Measurements from ENCODE around the gene PPP2R2C. TPM values are rescaled to one million over a fixed set of nuclear protein-coding genes. Genes with fewer than 3 reads are reported as not detected.

Gene PPP2R2C
- total RNA-seq, 2 experiments from 2014 or later: not detected

DNA sequence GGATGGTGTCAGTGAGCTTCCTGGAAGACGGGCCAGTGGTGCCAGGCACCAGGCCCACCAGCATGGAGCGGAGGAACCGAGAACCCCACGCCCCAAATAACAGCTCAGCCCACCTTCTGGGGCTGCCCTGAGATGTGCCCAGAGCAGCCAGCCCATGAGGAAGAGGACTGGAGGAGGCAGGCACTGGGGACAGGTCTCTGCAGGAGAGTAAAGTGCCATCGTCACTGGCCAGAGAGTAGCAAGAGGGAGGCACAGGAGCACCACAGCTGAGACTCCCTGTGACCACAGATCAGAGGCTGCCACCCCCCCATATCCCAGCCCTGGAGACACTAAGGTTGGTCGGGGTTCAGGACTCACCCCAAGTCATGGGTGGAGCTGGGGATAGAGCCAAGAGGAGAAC is 63.0 kb downstream of the PPP2R2C start:
- POLR2A ChIA-PET: no interaction called here
- CTCF ChIA-PET: no interaction called here

DNA sequence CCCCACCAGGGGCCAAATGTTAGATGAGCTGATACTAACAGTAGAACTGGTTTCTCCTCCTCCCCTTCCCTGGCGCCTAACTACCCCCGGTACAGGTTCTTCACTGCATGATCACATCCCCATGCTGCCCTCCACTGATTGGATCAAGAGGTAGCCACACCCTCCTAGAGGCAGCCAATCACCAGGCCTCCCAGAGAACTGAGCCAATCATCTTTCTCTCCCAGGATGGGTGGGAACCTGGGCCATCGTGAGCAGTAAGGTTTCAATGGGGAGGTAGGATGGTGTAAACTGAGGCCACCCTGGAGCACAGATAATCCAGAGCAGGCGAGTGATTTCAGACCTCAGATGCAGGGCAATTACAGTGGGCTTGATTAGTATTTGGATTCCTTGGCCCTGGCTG is 64.2 kb downstream of the PPP2R2C start:
- CTCF ChIA-PET: no interaction called here
- POLR2A ChIA-PET: no interaction called here

DNA sequence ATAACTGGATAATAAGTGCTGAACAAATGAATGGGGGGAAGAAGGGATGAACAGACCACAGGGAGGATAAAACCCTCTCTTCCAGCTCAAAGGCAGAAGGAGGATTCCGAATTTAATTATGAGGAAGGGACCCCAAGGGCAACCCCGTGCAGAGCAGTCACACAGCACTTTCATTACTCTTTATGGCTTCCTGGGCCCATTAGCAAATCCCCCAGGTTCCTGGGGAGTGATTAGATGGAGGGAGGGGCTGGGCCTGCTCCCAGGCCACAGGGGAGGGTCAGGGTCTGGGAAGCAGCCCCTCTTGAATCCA is 67.1 kb downstream of the PPP2R2C start:
- POLR2A ChIA-PET: no interaction called here
- CTCF ChIA-PET: no interaction called here

DNA sequence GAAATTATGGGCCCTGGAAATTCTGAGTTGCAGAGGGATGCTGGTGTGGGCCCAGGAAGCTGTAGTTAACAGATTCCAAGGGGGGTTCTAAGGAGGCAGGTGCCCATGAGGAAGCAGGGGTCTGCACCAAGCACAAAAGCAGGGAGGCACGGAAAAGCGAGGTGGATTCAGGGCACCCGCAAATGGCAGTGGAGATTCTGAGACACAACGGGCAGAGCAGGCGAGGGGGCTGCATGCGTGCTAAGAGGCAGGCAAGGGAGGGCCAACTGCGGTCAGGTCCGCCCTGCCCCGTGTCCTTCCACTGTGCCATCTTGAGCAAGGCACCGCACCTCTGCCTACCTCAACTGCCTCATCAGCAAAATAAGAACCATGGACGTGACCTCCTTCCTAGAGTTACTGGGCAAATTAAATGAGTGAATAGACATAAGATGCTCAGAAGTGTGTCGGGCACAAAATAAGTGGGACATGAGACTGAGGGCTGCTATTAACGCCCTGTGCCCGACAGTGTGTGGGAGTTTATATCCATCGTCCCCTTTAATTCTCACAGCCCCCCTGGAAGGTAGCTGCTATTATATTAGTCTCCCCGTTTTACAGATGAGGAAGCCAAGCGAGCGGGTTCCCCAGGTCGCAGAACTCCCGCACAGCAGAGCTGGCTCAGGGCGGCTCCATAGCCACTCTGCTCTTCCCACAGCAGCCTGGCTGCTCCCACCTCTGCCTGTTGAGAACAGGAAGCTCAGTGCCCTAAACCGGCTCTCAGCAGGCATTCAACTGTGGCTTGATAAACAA is 67.6 kb downstream of the PPP2R2C start:
- POLR2A ChIA-PET: no interaction called here
- CTCF ChIA-PET: no interaction called here

DNA sequence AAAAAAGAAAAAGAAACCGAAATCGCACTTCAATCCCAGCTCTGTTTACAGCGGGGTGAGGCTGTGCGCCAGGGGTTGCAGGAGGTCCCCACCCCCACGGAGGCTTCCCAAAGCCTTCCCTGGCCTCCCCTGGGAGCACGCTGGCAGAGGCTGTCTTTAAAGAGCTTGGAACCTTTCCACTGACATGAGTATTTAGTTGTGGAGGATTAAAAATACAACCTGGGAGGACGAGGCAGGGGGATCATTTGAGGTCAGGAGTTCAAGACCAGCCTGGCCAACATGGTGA is 69.1 kb downstream of the PPP2R2C start:
- POLR2A ChIA-PET: no interaction called here
- CTCF ChIA-PET: no interaction called here

DNA sequence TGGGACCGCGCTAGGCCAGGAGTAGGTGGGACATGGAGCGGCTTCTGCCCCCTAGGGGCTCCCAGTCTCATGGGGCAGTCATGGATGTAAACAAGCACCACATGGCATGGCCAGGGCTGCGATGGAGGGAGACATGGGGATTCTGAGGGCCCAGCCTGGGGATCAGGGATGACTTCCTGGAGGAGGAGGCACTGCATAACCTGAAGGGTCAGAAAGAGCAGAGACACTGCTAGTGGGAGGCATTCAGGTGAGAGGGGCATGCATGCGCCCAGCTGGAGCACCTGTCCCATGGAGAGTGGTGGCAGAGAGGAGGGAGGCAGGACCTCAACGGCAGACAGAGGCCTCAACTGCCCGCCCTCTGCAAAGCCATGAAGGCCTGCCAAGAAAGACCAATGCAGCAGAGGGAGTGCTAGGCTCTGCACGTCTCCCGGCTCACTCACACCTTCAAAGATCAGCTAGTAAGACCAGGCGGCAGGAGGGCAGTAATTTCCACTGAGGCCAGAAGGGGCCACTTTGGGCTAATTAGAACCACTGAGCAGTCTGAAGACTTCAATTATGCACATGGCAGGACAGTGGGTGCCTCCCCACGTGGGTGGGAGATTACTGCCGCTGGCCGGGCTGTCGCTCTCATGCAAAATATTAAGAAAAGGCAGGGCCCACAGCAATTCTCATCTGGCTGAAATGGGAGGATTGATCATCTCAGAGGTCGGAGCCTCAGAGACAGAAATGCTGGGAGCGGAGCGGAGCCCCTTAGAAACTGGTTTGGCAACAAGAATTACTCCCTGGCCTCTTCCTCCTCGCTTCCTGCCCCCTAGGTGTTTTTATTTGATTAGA is 69.6 kb downstream of the PPP2R2C start:
- POLR2A ChIA-PET: no interaction called here
- CTCF ChIA-PET: no interaction called here

DNA sequence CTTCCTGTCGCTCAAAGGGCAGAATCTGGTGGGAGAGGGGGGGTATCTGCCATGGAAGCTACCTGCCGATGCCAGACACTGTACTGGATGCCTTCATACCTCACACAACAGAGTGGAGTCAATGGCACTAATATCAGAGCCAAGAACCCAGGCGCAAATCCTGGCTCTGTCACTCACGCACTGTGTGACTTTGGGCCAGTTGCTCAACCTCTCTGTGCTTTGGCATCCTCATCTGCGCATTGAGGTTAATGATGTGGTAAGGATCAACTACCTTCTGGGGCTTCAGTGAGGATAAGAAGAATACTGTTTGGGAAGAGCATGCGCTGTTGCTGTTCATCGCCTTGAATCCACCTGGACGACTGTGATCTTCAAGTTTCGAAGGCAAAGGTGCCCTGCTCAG is 70.6 kb downstream of the PPP2R2C start:
- CTCF ChIA-PET: no interaction called here
- POLR2A ChIA-PET: no interaction called here

DNA sequence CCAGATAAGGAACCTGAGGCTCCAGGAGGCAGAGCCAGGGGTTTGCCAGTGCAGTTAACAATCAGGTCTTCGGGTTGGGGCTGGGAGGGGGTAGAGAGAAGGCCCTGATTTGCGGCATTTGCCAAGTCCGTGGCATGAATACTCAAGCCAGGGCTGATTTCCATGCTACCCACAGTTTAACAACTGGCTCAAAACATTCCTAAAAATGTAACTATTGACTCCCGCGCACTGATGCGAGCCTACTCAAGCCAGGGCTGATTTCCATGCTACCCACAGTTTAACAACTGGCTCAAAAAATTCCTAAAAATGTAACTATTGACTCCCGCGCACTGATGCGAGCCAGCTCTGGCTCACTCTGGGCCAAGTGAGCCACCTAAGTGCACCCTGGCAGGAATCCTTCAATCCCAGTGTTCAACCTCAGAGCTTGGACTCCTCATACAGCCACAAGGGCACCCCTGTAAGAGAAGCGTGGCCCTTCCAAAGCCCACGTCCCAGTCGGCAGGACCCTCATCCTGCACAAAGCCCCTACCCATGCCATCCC is 75.6 kb downstream of the PPP2R2C start:
- ChIA-PET CTCF (no interaction called here), POLR2A (no interaction called here)

DNA sequence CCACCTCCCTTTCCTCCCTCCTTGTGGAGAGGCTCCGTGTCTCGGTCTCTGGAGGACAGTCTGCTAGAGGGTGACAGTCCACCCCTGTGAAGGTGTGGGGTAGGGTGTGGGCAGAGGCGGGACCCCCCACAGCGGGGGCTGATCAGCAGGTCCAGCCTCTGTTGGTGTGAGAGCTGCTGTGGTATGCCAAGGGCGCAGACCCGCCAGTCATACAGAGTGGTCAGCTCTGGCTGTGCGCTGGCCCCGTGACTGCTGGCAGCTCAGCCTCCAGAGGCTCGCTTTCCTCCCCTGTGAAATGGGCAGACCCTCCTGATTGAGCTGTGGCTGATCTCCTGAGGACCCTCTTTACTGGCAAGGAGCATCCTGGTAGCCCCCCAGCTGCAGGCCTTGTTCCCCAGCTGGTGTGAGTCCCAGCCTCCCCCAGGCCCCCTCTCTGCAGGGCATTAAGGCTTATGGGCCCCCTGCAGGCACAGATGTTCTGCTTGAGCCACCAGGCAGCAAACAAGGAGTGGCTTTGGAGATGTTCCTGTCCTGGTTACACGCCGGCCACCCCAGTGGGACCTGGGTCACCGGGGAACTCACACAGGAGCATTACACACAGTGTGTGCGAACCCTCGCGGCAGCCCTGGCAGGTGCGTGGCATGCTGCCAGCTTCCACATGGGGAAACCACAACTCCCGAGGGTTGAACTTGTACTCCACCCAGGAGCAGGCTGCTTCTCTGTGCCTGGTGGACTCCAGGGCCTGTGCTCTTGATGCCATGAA is 76.8 kb downstream of the PPP2R2C start:
- CTCF ChIA-PET: no interaction called here
- POLR2A ChIA-PET: no interaction called here

DNA sequence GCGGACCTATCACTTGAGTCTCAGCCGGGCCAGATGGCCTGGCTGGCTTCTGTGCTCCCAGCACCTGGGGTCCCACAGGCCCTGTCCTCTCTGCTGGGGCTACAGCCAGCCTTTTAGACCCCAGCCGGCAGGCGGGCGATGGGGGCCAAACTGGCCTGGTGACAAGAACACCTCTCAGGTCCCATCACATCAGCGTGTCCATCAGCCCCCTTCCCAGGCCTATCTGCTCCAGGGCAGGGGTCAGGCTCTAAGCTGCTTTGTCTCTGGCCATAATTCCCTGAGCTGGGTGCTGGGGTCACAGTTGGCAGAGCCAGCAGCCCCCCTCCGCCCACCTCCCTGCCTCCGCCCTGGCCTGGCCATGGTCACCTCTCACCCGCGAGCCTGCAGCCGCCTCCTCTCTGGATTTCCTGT is 77.7 kb downstream of the PPP2R2C start:
- ChIA-PET CTCF (no interaction called here), POLR2A (no interaction called here)

DNA sequence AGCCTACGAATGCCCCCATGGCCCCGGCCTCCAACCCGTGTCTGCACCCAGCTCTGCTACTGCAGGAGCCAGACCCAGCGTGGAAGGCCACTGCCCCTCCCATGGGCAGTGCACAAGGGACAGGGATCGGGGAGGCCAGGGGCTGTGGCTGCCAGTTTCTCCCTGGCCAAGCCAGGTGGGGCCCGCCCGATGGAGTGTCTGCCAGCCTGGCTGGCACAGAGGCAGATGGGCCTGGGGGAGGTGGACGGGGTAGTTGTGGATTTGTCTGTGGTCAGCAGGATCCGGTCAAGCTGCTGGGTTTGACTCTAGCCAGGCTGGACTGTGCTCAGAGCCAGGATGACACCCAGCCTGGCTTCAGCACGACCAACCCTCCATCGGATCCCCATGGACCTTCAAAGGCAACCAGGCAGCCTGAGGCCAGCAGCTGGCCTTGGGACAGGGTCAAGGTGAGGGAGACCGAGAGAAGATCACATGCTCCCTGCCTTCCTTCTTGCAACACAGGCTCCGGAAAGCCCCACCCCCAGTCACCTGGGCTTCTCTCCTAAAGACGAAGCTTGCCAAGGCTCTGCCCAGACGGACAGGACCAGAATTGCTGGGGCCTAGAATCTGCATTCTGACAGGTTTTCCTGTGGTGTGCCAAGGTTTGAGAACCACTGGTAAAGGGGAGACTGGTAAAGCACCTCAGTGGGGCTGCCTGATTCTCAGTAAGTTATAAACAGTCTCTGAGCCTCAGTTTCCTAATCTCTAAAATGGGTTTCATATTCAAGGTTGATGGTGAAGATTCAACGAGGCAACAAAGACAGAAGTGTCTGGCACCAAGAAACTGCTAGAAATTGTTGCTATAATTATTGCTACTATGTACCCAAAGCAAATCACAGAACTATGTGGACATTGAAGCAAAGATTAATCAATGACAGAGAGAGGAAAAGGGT is 78.6 kb downstream of the PPP2R2C start:
- ChIA-PET POLR2A (no interaction called here), CTCF (no interaction called here)

DNA sequence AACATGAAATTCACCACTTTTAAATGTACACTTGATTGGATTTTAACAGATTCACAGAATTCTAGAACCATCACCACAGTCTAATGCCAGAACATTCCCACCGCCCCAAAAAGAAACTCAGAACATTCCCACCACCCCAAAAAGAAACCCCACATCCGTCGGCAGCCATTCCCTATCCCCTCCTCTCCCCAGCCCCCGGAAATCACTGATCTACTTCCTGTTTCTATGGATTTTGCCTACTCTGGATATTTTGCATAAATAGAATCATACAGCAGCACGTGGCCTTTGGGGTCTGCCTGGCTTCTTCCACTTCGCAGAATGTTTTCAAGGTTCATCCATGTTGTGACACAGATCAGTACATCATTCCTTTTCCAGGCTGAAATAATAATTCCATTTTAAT is 79.3 kb downstream of the PPP2R2C start:
- ChIA-PET POLR2A (no interaction called here), CTCF (no interaction called here)

DNA sequence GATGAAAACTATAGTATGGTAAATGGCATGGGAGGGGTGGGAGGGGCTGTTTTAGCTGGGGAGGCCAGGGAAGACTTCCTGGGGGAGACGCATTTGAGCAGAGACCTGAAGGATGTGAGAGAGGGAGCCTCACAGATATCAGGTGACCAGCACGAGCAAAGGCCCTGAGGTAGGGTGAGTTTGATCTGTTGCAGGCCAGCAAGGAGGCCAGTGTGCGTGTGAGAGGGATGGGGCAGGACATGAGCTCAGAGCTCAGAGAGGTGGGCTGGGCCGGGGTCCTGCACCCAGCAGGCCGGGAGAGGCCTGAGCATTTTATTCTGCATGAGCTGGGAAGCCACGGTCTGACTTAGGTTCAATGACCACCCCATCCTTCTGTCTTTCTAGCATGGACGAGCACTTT is 80.0 kb downstream of the PPP2R2C start:
- POLR2A ChIA-PET: no interaction called here
- CTCF ChIA-PET: no interaction called here

DNA sequence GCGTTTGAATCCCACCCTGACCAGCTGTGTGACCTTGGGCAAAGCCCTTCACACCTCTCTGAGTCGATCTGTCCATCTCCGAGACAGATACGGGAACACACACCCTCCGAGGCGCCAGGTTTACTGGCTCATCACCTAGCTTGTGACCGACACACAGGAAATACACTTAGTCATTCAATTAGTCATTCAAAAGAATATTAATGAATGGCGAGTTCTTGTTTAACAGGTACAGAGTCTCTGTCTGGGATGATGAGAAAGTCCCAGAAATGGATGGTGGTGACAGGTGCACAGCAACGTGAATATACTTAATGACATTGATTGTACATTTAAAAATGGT is 80.6 kb downstream of the PPP2R2C start:
- ChIA-PET CTCF (no interaction called here), POLR2A (no interaction called here)

DNA sequence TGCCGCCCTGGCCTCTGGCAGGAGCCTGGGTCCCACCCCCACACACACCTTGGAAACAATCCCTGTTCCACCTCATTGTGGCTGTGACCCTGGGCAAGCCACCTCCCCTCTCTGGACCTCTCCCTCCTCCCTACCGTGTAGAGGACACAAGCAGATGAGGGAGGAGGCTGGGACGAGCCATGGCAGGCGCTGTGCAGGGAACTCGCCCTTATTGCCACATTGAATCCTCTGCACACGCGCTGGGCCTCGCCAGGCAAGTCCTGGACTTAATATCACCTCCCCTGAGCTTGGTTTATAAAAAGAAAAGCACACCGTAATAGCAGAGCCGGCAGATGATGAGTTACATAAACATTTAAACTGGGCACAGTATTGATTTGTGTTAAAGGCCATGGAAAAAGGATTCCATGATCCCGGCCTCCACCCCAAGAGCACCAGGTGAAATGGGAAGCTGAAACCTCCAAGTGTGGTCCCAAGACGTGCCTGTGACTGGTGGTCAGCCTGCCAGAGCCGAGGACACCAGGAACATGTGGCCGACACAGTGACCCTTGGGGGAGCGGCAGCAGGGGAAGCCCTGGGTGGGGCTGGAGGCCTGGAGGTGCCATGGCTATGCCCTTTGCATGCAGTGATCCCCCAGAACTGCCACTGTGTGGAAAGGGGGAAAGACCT is 81.1 kb downstream of the PPP2R2C start:
- ChIA-PET POLR2A (no interaction called here), CTCF (no interaction called here)

DNA sequence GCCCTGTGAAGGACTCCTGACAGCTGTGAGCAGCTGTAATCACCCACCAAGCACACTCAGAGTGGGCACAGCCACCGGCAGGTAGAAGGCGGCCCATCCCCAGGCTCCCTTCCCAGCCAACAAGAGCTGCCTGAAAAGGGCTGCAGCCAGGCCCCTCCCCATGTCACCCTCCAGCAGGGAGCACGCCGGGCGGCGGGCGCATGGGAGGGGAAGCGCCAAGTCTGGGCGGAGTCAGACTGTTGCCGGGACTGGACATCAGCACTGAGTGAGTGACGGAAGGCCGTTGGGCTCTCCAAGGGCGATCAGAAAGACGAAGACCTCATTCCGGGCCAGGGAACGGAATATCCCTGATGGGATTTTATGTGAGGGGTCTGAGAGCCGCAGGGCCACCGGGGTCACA is 82.1 kb downstream of the PPP2R2C start:
- ChIA-PET POLR2A (no interaction called here), CTCF (interaction anchor here (0.6 kb wide), 1 partner anchor 289 kb away, joined by 5 read pairs; no protein-coding TSS in a partner anchor)

DNA sequence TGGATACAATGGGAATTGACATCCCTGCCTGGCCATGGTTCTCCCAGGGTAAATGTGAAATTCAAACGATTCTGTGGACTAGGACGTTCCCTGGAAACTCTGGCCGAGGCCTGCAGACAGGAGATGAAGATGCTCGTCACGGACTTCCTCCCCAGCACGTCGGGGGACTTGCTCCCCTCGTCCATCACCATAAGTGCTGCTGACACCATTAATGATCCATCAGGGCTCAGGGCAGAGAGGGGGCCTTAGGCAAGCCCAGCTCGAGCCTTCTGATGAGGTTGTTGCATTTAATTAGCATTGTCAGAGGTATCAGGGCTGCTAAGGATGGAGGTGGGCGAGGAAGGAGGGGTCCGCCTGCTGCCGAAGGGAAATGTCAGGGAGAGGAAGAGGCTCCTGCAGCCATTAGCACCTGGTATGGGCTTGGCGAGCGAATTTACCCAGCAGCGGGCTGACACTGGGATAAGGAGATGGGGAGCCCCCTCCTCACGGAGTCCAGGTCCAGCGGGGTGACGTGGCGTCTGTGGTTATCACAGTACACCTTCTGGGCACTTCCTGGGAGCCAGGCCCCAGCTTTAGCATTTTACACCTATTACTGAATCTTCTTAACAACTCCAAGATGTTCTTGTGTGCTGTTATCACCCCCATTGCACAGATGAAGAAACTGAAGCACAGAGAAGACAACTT is 83.1 kb downstream of the PPP2R2C start:
- CTCF ChIA-PET: interaction anchor here (0.7 kb wide), 1 partner anchor 10 kb away, joined by 3 read pairs; no protein-coding TSS in a partner anchor
- POLR2A ChIA-PET: no interaction called here

DNA sequence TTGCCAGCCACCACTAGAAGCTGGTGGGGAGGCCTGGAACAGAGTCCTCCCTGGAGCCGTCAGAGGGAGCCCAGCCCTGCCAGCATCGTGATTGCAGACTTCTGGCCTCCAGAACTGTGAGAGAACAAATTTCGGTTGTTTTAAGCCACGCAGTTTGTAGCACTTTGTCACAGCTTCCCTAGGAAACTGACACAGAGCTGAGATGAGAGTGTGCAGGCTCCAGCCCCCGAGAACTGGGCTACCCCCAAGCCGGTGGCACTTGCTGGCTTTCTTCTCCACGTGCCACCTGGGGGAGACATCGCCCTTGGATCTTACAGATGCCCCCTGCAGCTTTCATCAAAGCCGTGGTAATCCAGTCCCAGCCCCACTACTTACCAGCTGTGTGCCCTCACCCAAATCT is 83.7 kb downstream of the PPP2R2C start:
- CTCF ChIA-PET: interaction anchor here (0.7 kb wide), 1 partner anchor 9 kb away, joined by 3 read pairs; no protein-coding TSS in a partner anchor
- POLR2A ChIA-PET: no interaction called here

DNA sequence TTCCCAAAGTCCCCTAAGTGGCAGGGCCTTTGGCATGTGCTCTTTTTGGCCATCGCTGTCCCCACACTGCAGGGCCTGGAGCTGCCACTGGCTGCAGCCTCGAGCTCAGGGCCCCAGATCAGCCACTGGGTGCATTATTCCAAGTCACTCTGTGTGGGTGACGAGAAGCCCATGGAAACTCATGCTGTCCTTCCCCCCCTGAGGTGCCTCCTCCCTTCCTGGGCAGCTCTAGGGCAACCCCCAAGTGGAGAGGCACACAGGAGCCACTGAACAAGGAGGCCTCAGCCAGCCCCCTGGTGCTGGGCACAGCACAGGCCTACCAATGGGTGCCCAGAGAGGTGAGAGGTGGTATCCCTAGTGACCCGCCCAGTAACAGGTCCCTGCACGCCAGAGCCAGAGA is 84.5 kb downstream of the PPP2R2C start:
- POLR2A ChIA-PET: no interaction called here
- CTCF ChIA-PET: no interaction called here
